KG1 (cell line): ENCODE data around the gene VCP.

Experiments used
- DNase-seq: peaks from one replicate; lab custom pipeline; 2025; lab: John Stamatoyannopoulos, UW

VCP gene

GRCh38 chr9:35014517-35014916 is 57.9 kb downstream of the VCP start:
- DNase-seq = no peak

GRCh38 chr9:35010351-35010958 is 62.0 kb downstream of the VCP start:
- DNase-seq = no peak
